ENCODE data around the gene RAB6B.

The RAB6B gene

GRCh38 chr3:133928136-133928893 lies 32.6 kb upstream of the RAB6B start:
- H3K4me1 ChIP-seq (ENCODE audit: control insufficient read depth, insufficient read depth, low read length) = peaks cover 10% of the 10 kb centered on the region
- no peaks in the 10 kb centered on the region for H3K9me3 ChIP-seq (replicated peaks; ENCODE audit: low read length)
- peak overlapping the region; percentile 45 for H3K9ac ChIP-seq (ENCODE audit: low read depth, low read length)
- H3K27me3 ChIP-seq (ENCODE audit: control insufficient read depth, insufficient read depth, low read length) = no peaks in the 10 kb centered on the region
- H3K36me3 ChIP-seq (ENCODE audit: insufficient read depth, low read length) = no peaks in the 10 kb centered on the region
- peak overlapping the region; percentile 80 for H3K4me2 ChIP-seq (ENCODE audit: low read length)
- H3K4me3 ChIP-seq (ENCODE audit: low read length) = peak overlapping the region; percentile 67

- peak overlapping the region; percentile 45 for H3K9ac ChIP-seq (ENCODE audit: low read depth, low read length)
- H3K4me1 ChIP-seq (ENCODE audit: control insufficient read depth, insufficient read depth, low read length) = peaks cover 10% of the 10 kb centered on the region
- peak overlapping the region; percentile 80 for H3K4me2 ChIP-seq (ENCODE audit: low read length)
- no peaks in the 10 kb centered on the region for H3K36me3 ChIP-seq (ENCODE audit: insufficient read depth, low read length)
- H3K27me3 ChIP-seq (ENCODE audit: control insufficient read depth, insufficient read depth, low read length) = no peaks in the 10 kb centered on the region
- peak overlapping the region; percentile 67 for H3K4me3 ChIP-seq (ENCODE audit: low read length)
- no peaks in the 10 kb centered on the region for H3K9me3 ChIP-seq (replicated peaks; ENCODE audit: low read length)
Measured at GRCh38 chr3:133927540-133928066, 31.9 kb upstream of the RAB6B start.

- Histone ChIP-seq H3K36me3 (ENCODE audit: insufficient read depth, low read length) (no peaks in the 10 kb centered on the region), H3K27me3 (ENCODE audit: control insufficient read depth, insufficient read depth, low read length) (no peaks in the 10 kb centered on the region), H3K9ac (ENCODE audit: low read depth, low read length) (peak overlapping the region; percentile 45), H3K9me3 (replicated peaks; ENCODE audit: low read length) (no peaks in the 10 kb centered on the region), H3K4me1 (ENCODE audit: control insufficient read depth, insufficient read depth, low read length) (peaks cover 10% of the 10 kb centered on the region), H3K4me3 (ENCODE audit: low read length) (peak overlapping the region; percentile 67), H3K4me2 (ENCODE audit: low read length) (peak overlapping the region; percentile 80)
Measured at GRCh38 chr3:133926736-133927539, 31.3 kb upstream of the RAB6B start.

GRCh38 chr3:133925960-133926735 lies 30.5 kb upstream of the RAB6B start:
- H3K9me3 ChIP-seq (replicated peaks; ENCODE audit: low read length) = no peaks in the 10 kb centered on the region
- peaks cover 10% of the 10 kb centered on the region for H3K4me1 ChIP-seq (ENCODE audit: control insufficient read depth, insufficient read depth, low read length)
- no peaks in the 10 kb centered on the region for H3K36me3 ChIP-seq (ENCODE audit: insufficient read depth, low read length)
- no peak overlapping the region for H3K4me2 ChIP-seq (ENCODE audit: low read length)
- no peak overlapping the region for H3K9ac ChIP-seq (ENCODE audit: low read depth, low read length)
- H3K27me3 ChIP-seq (ENCODE audit: control insufficient read depth, insufficient read depth, low read length) = no peaks in the 10 kb centered on the region
- H3K4me3 ChIP-seq (ENCODE audit: low read length) = no peak overlapping the region

GRCh38 chr3:133924041-133924440 lies 28.4 kb upstream of the RAB6B start:
- Histone ChIP-seq H3K4me3 (ENCODE audit: low read length) (no peak overlapping the region), H3K4me2 (ENCODE audit: low read length) (no peak overlapping the region), H3K4me1 (ENCODE audit: control insufficient read depth, insufficient read depth, low read length) (peaks cover 10% of the 10 kb centered on the region), H3K36me3 (ENCODE audit: insufficient read depth, low read length) (no peaks in the 10 kb centered on the region), H3K27me3 (ENCODE audit: control insufficient read depth, insufficient read depth, low read length) (peaks cover 5% of the 10 kb centered on the region), H3K9ac (ENCODE audit: low read depth, low read length) (no peak overlapping the region), H3K9me3 (replicated peaks; ENCODE audit: low read length) (no peaks in the 10 kb centered on the region)

GRCh38 chr3:133921592-133921991 lies 25.9 kb upstream of the RAB6B start:
- Histone ChIP-seq H3K36me3 (ENCODE audit: insufficient read depth, low read length) (no peaks in the 10 kb centered on the region), H3K27me3 (ENCODE audit: control insufficient read depth, insufficient read depth, low read length) (peaks cover 11% of the 10 kb centered on the region), H3K4me1 (ENCODE audit: control insufficient read depth, insufficient read depth, low read length) (no peaks in the 10 kb centered on the region), H3K9ac (ENCODE audit: low read depth, low read length) (no peak overlapping the region), H3K4me2 (ENCODE audit: low read length) (no peak overlapping the region), H3K4me3 (ENCODE audit: low read length) (no peak overlapping the region), H3K9me3 (replicated peaks; ENCODE audit: low read length) (no peaks in the 10 kb centered on the region)

GRCh38 chr3:133917144-133917543 lies 21.5 kb upstream of the RAB6B start:
- Histone ChIP-seq H3K4me3 (ENCODE audit: low read length) (no peak overlapping the region), H3K4me1 (ENCODE audit: control insufficient read depth, insufficient read depth, low read length) (no peaks in the 10 kb centered on the region), H3K27me3 (ENCODE audit: control insufficient read depth, insufficient read depth, low read length) (peaks cover 43% of the 10 kb centered on the region), H3K4me2 (ENCODE audit: low read length) (no peak overlapping the region), H3K9ac (ENCODE audit: low read depth, low read length) (no peak overlapping the region), H3K36me3 (ENCODE audit: insufficient read depth, low read length) (no peaks in the 10 kb centered on the region), H3K9me3 (replicated peaks; ENCODE audit: low read length) (no peaks in the 10 kb centered on the region)

GRCh38 chr3:133915685-133916658 lies 20.3 kb upstream of the RAB6B start:
- no peak overlapping the region for H3K4me2 ChIP-seq (ENCODE audit: low read length)
- H3K27me3 ChIP-seq (ENCODE audit: control insufficient read depth, insufficient read depth, low read length) = peaks cover 54% of the 10 kb centered on the region

GRCh38 chr3:133914839-133915600 lies 19.3 kb upstream of the RAB6B start:
- Histone ChIP-seq H3K4me2 (ENCODE audit: low read length) (no peak overlapping the region), H3K4me3 (ENCODE audit: low read length) (no peak overlapping the region), H3K4me1 (ENCODE audit: control insufficient read depth, insufficient read depth, low read length) (no peaks in the 10 kb centered on the region), H3K36me3 (ENCODE audit: insufficient read depth, low read length) (no peaks in the 10 kb centered on the region), H3K27me3 (ENCODE audit: control insufficient read depth, insufficient read depth, low read length) (peaks cover 58% of the 10 kb centered on the region), H3K9ac (ENCODE audit: low read depth, low read length) (no peak overlapping the region), H3K9me3 (replicated peaks; ENCODE audit: low read length) (no peaks in the 10 kb centered on the region)

More at GRCh38 chr3:133915685-133916658, 20.3 kb upstream of the RAB6B start:
- H3K4me1 ChIP-seq (ENCODE audit: control insufficient read depth, insufficient read depth, low read length) = no peaks in the 10 kb centered on the region
- H3K4me3 ChIP-seq (ENCODE audit: low read length) = no peak overlapping the region
- H3K9ac ChIP-seq (ENCODE audit: low read depth, low read length) = no peak overlapping the region
- H3K36me3 ChIP-seq (ENCODE audit: insufficient read depth, low read length) = no peaks in the 10 kb centered on the region
- no peaks in the 10 kb centered on the region for H3K9me3 ChIP-seq (replicated peaks; ENCODE audit: low read length)

- Histone ChIP-seq H3K27me3 (ENCODE audit: control insufficient read depth, insufficient read depth, low read length) (peaks cover 48% of the 10 kb centered on the region), H3K4me2 (ENCODE audit: low read length) (no peak overlapping the region), H3K9ac (ENCODE audit: low read depth, low read length) (no peak overlapping the region), H3K4me1 (ENCODE audit: control insufficient read depth, insufficient read depth, low read length) (no peaks in the 10 kb centered on the region), H3K36me3 (ENCODE audit: insufficient read depth, low read length) (no peaks in the 10 kb centered on the region), H3K9me3 (replicated peaks; ENCODE audit: low read length) (no peaks in the 10 kb centered on the region), H3K4me3 (ENCODE audit: low read length) (no peak overlapping the region)
Measured at GRCh38 chr3:133910422-133910821, 14.7 kb upstream of the RAB6B start.

All from skeletal muscle satellite cell (primary cell).